Muscle of leg (tissue), 11 donors: ENCODE results near the gene MRPL38. TPM values are rescaled to one million over a fixed set of nuclear protein-coding genes. Genes with fewer than 3 reads are reported as not detected.
"Not testable (repeated sequence)": the region's sequence is repeated elsewhere in the genome, so short reads cannot be mapped to it uniquely, and the experiment has no call there.

ENCODE experiments used
- DNase-seq: peaks from one replicate; pipeline ENCODE4 v3.0.0; 2013
- H3K27ac ChIP-seq: one replicate; pipeline ENCODE4 v1.5.1; 2013; ENCODE audit warnings: mild to moderate bottlenecking, low read length, control low read depth
- H3K27me3 ChIP-seq: one replicate; pipeline ENCODE4 v1.6.1; 2013; ENCODE audit warnings: low read length; ENCODE audit not compliant: control insufficient read depth, insufficient read depth
- H3K36me3 ChIP-seq: one replicate; pipeline ENCODE4 v1.6.1; 2013; ENCODE audit warnings: low read length; ENCODE audit not compliant: control insufficient read depth, insufficient read depth
- H3K4me1 ChIP-seq: one replicate; pipeline ENCODE4 v1.6.1; 2013; ENCODE audit warnings: low read length; ENCODE audit not compliant: control insufficient read depth, insufficient read depth
- H3K4me3 ChIP-seq: one replicate; pipeline ENCODE4 v1.5.1; 2013; ENCODE audit warnings: low read length, control low read depth
- H3K9me3 ChIP-seq: replicated peaks from 2 replicates; pipeline ENCODE4 v1.6.1; 2013; ENCODE audit warnings: low read depth, low read length; ENCODE audit not compliant: control insufficient read depth
- WGBS: methylation state at CpG from one replicate; pipeline ENCODE4 v1.1.5; 2013; ENCODE audit warnings: missing lambda C conversion rate; ENCODE audit not compliant: insufficient coverage; 5-methylcytosine and 5-hydroxymethylcytosine counted together
- polyA plus RNA-seq, 8 donors: library from polyadenylated mRNA; unstranded; fragments of 120-200 nt; gene quantifications; one replicate each; pipeline versions ENCODE4 v1.2.1 to v1.2.3, GENCODE V29; 2013; ENCODE audit warnings: inconsistent platforms in 1 of 8, low replicate concordance in 1 of 8; ENCODE audit not compliant: insufficient read length in 8 of 8, insufficient read depth in 1 of 8
- total RNA-seq: library from RNA; stranded (reverse); fragments of 120-200 nt; gene quantifications from one replicate; pipeline ENCODE4 v1.2.4, GENCODE V29; 2013

Gene MRPL38
- total and polyA plus RNA-seq, 9 donors = 28.2 to 81.4 (median 71.6) TPM

- Histone ChIP-seq H3K27ac (peak overlapping the region; percentile 93), H3K4me1 (peaks cover 24% of the 10 kb centered on the region), H3K27me3 (no peaks in the 10 kb centered on the region), H3K4me3 (peak overlapping the region; percentile 60), H3K36me3 (peaks cover 16% of the 10 kb centered on the region), H3K9me3 (no peaks in the 10 kb centered on the region)
- no peak for DNase-seq
- WGBS = 0% methylated on average over 16 of the region's 19 CpGs
These were observed 49.8 kb downstream of the MRPL38 start for GRCh38 chr17:75854881-75855309.

- Histone ChIP-seq H3K27ac (peak overlapping the region; percentile 93), H3K4me1 (peaks cover 31% of the 10 kb centered on the region), H3K27me3 (no peaks in the 10 kb centered on the region), H3K36me3 (peaks cover 23% of the 10 kb centered on the region), H3K4me3 (peak overlapping the region; percentile 60), H3K9me3 (no peaks in the 10 kb centered on the region)
- DNase-seq = peak; percentile 54
- WGBS = 45% methylated on average over 3 of the region's 7 CpGs
These were observed 50.5 kb downstream of the MRPL38 start for GRCh38 chr17:75854101-75854748.

GRCh38 chr17:75853433-75853832, 51.3 kb downstream of the MRPL38 start:
- peaks cover 39% of the 10 kb centered on the region for H3K4me1 ChIP-seq
- no peak for DNase-seq
- H3K27me3 ChIP-seq = no peaks in the 10 kb centered on the region
- H3K9me3 ChIP-seq = no peaks in the 10 kb centered on the region
- peaks cover 30% of the 10 kb centered on the region for H3K36me3 ChIP-seq
- no peak overlapping the region for H3K4me3 ChIP-seq
- WGBS = 92% methylated on average over 2 of the region's 7 CpGs
- no peak overlapping the region for H3K27ac ChIP-seq

GRCh38 chr17:75851693-75851991, 53.0 kb downstream of the MRPL38 start:
- Histone ChIP-seq H3K4me1 (peaks cover 54% of the 10 kb centered on the region), H3K36me3 (peaks cover 47% of the 10 kb centered on the region)
- WGBS = 85% methylated on average over 14 of the region's 15 CpGs
- H3K27me3 ChIP-seq, DNase-seq, H3K4me3 ChIP-seq, H3K9me3 ChIP-seq, H3K27ac ChIP-seq: not testable (repeated sequence)

- Histone ChIP-seq H3K27ac (no peak overlapping the region), H3K9me3 (no peaks in the 10 kb centered on the region), H3K4me1 (peaks cover 55% of the 10 kb centered on the region), H3K4me3 (no peak overlapping the region), H3K36me3 (peaks cover 53% of the 10 kb centered on the region), H3K27me3 (no peaks in the 10 kb centered on the region)
- WGBS = 92% methylated on average over 10 of the region's 12 CpGs
- DNase-seq = no peak
These were observed 53.6 kb downstream of the MRPL38 start for GRCh38 chr17:75850928-75851692.

GRCh38 chr17:75849724-75850123, 55.0 kb downstream of the MRPL38 start:
- no peak overlapping the region for H3K4me3 ChIP-seq
- H3K36me3 ChIP-seq = peaks cover 60% of the 10 kb centered on the region
- peaks cover 66% of the 10 kb centered on the region for H3K4me1 ChIP-seq
- no peaks in the 10 kb centered on the region for H3K9me3 ChIP-seq
- peak overlapping the region; percentile 65 for H3K27ac ChIP-seq
- WGBS = 73% methylated on average over 9 of the region's 9 CpGs
- no peaks in the 10 kb centered on the region for H3K27me3 ChIP-seq
- no peak for DNase-seq

- H3K4me3 ChIP-seq = no peak overlapping the region
- peak overlapping the region; percentile 65 for H3K27ac ChIP-seq
- no peaks in the 10 kb centered on the region for H3K27me3 ChIP-seq
- H3K4me1 ChIP-seq = peaks cover 66% of the 10 kb centered on the region
- 55% methylated on average over 4 of the region's 11 CpGs for WGBS
- H3K9me3 ChIP-seq = no peaks in the 10 kb centered on the region
- H3K36me3 ChIP-seq = peaks cover 60% of the 10 kb centered on the region
- peak; percentile 56 for DNase-seq
These were observed 55.4 kb downstream of the MRPL38 start for GRCh38 chr17:75849279-75849646.

Other genes with a start within 250 kb of the MRPL38 start
- gene RECQL5, start 237.7 kb downstream of the MRPL38 start, total RNA-seq = 14.5 TPM
- 10 to 100 TPM; 12.0 to 20.8 (median 16.9) TPM for gene RECQL5, start 237.7 kb downstream of the MRPL38 start, polyA plus RNA-seq
- gene SAP30BP, start 237.5 kb downstream of the MRPL38 start, total RNA-seq = 79.7 TPM
- 10 to 100 TPM; 63.7 to 80.1 (median 76.8) TPM for gene SAP30BP, start 237.5 kb downstream of the MRPL38 start, polyA plus RNA-seq
- 1.6 TPM for gene ITGB4, start 183.4 kb downstream of the MRPL38 start, total RNA-seq
- gene ITGB4, start 183.4 kb downstream of the MRPL38 start, polyA plus RNA-seq = 10 to 100 TPM in 1 of 8 donors, 1 to 10 TPM in 7; 3.1 to 16.7 (median 6.5) TPM
- gene GALK1, start 139.7 kb downstream of the MRPL38 start, total RNA-seq = 27.7 TPM
- gene GALK1, start 139.7 kb downstream of the MRPL38 start, polyA plus RNA-seq = 10 to 100 TPM; 28.2 to 38.5 (median 32.1) TPM
- 18.6 TPM for gene UNK, start 120.1 kb downstream of the MRPL38 start, total RNA-seq
- gene UNK, start 120.1 kb downstream of the MRPL38 start, polyA plus RNA-seq = 10 to 100 TPM; 22.4 to 33.8 (median 29.0) TPM
- gene UNC13D, start 60.5 kb downstream of the MRPL38 start, total RNA-seq = 3.4 TPM
- 1 to 10 TPM; 2.9 to 9.2 (median 5.7) TPM for gene UNC13D, start 60.5 kb downstream of the MRPL38 start, polyA plus RNA-seq
- gene WBP2, start 49.5 kb downstream of the MRPL38 start, total RNA-seq = 16.0 TPM
- gene WBP2, start 49.5 kb downstream of the MRPL38 start, polyA plus RNA-seq = 10 to 100 TPM; 47.8 to 64.1 (median 59.4) TPM
- gene TRIM47, start 26.3 kb downstream of the MRPL38 start, total RNA-seq = 25.9 TPM
- 10 to 100 TPM; 22.1 to 29.7 (median 25.0) TPM for gene TRIM47, start 26.3 kb downstream of the MRPL38 start, polyA plus RNA-seq
- gene TRIM65, start 7.9 kb downstream of the MRPL38 start, total RNA-seq = 16.8 TPM
- 10 to 100 TPM; 12.7 to 19.5 (median 15.3) TPM for gene TRIM65, start 7.9 kb downstream of the MRPL38 start, polyA plus RNA-seq
- gene FBF1, start 36.2 kb upstream of the MRPL38 start, total RNA-seq = 8.1 TPM
- 1 to 10 TPM; 5.1 to 9.1 (median 7.0) TPM for gene FBF1, start 36.2 kb upstream of the MRPL38 start, polyA plus RNA-seq
- gene ACOX1, start 74.3 kb upstream of the MRPL38 start, total RNA-seq = 23.2 TPM
- gene ACOX1, start 74.3 kb upstream of the MRPL38 start, polyA plus RNA-seq = 10 to 100 TPM; 14.6 to 21.1 (median 18.4) TPM
- 12.5 TPM for gene TEN1, start 74.4 kb upstream of the MRPL38 start, total RNA-seq
- 10 to 100 TPM in 5 of 8 donors, 1 to 10 TPM in 3; 8.8 to 19.5 (median 12.1) TPM for gene TEN1, start 74.4 kb upstream of the MRPL38 start, polyA plus RNA-seq
- 7.7 TPM for gene CDK3, start 96.0 kb upstream of the MRPL38 start, total RNA-seq
- 1 to 10 TPM; 3.6 to 8.6 (median 6.7) TPM for gene CDK3, start 96.0 kb upstream of the MRPL38 start, polyA plus RNA-seq
- gene EVPL, start 122.4 kb upstream of the MRPL38 start, total RNA-seq = not detected
- 10 to 100 TPM in 1 of 8 donors, 1 to 10 TPM in 2, under 1 TPM in 5; 0.03 to 12.9 (median 0.45) TPM for gene EVPL, start 122.4 kb upstream of the MRPL38 start, polyA plus RNA-seq
- 25.0 TPM for gene SRP68, start 167.6 kb upstream of the MRPL38 start, total RNA-seq
- gene SRP68, start 167.6 kb upstream of the MRPL38 start, polyA plus RNA-seq = 100 to 1,000 TPM in 2 of 8 donors, 10 to 100 TPM in 6; 72.6 to 110 (median 93.8) TPM
- not detected for gene GALR2, start 169.9 kb upstream of the MRPL38 start, total RNA-seq
- gene GALR2, start 169.9 kb upstream of the MRPL38 start, polyA plus RNA-seq = under 1 TPM in 1 of 8 donors, not detected in 7; 0.16 TPM
- gene ZACN, start 174.3 kb upstream of the MRPL38 start, total RNA-seq = 0.04 TPM
- 10 to 100 TPM; 11.2 to 18.9 (median 15.3) TPM for gene ZACN, start 174.3 kb upstream of the MRPL38 start, polyA plus RNA-seq
- gene EXOC7, start 198.9 kb upstream of the MRPL38 start, total RNA-seq = 87.6 TPM
- gene EXOC7, start 198.9 kb upstream of the MRPL38 start, polyA plus RNA-seq = 10 to 100 TPM; 62.3 to 87.7 (median 76.3) TPM
- 0.09 TPM for gene FOXJ1, start 236.4 kb upstream of the MRPL38 start, total RNA-seq
- 1 to 10 TPM in 1 of 8 donors, under 1 TPM in 7; 0.05 to 1.1 (median 0.13) TPM for gene FOXJ1, start 236.4 kb upstream of the MRPL38 start, polyA plus RNA-seq